Measurements from ENCODE around the gene NSUN2.

GRCh38 chr5:6601816-6602215 lies 31.0 kb downstream of the NSUN2 start:
- TF ChIP-seq, protein P1, sequence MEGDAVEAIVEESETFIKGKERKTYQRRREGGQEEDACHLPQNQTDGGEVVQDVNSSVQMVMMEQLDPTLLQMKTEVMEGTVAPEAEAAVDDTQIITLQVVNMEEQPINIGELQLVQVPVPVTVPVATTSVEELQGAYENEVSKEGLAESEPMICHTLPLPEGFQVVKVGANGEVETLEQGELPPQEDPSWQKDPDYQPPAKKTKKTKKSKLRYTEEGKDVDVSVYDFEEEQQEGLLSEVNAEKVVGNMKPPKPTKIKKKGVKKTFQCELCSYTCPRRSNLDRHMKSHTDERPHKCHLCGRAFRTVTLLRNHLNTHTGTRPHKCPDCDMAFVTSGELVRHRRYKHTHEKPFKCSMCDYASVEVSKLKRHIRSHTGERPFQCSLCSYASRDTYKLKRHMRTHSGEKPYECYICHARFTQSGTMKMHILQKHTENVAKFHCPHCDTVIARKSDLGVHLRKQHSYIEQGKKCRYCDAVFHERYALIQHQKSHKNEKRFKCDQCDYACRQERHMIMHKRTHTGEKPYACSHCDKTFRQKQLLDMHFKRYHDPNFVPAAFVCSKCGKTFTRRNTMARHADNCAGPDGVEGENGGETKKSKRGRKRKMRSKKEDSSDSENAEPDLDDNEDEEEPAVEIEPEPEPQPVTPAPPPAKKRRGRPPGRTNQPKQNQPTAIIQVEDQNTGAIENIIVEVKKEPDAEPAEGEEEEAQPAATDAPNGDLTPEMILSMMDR (IDR thresholded peaks at IDR 0.05; ENCODE audit: low read depth, low read length), result no peak
- TF ChIP-seq POLR2A (IDR thresholded peaks at IDR 0.05; ENCODE audit: extremely low read depth, insufficient read length), result no peak
- no peak for TF ChIP-seq MAX (IDR thresholded peaks at IDR 0.05; ENCODE audit: low read depth, low read length)
